Hematopoietic multipotent progenitor cell treated with erythropoietin and hydrocortisone succinate and interleukin-3 and kit ligand, for 4 days (in vitro differentiated cells): ENCODE results near the gene IGSF8.
"Not testable (repeated sequence)": the region's sequence is repeated elsewhere in the genome, so short reads cannot be mapped to it uniquely, and the experiment has no call there.

ENCODE experiments used
- DNase-seq: peaks from one replicate; pipeline ENCODE4 v3.0.0-alpha.2; 2015

Gene IGSF8

GRCh38 chr1:160062230-160062532, 36.2 kb downstream of the IGSF8 start:
- no peak for DNase-seq

GRCh38 chr1:160061369-160062229, 36.8 kb downstream of the IGSF8 start:
- DNase-seq: no peak

GRCh38 chr1:160058087-160058486, 40.3 kb downstream of the IGSF8 start:
- DNase-seq: no peak

GRCh38 chr1:160056648-160057169, 41.7 kb downstream of the IGSF8 start:
- no peak for DNase-seq

GRCh38 chr1:160053548-160054365, 44.7 kb downstream of the IGSF8 start:
- DNase-seq: no peak

- no peak for DNase-seq
Measured at GRCh38 chr1:160052936-160053335, 45.5 kb downstream of the IGSF8 start.

- DNase-seq: no peak
Measured at GRCh38 chr1:160050619-160051018, 47.8 kb downstream of the IGSF8 start.

- not testable (repeated sequence) for DNase-seq
Measured at GRCh38 chr1:160050182-160050581, 48.2 kb downstream of the IGSF8 start.

- DNase-seq: peak; percentile 90
Measured at GRCh38 chr1:160049101-160049500, 49.3 kb downstream of the IGSF8 start.

- DNase-seq: no peak
Measured at GRCh38 chr1:160048335-160048734, 50.1 kb downstream of the IGSF8 start.

- no peak for DNase-seq
Measured at GRCh38 chr1:160047111-160047991, 51.1 kb downstream of the IGSF8 start.

GRCh38 chr1:160046494-160047110, 51.8 kb downstream of the IGSF8 start:
- DNase-seq: peak; percentile 99

GRCh38 chr1:160045653-160046052, 52.8 kb downstream of the IGSF8 start:
- no peak for DNase-seq

- DNase-seq: no peak
Measured at GRCh38 chr1:160043543-160043942, 54.9 kb downstream of the IGSF8 start.
